ENCODE measurements around the gene C9.

DNA sequence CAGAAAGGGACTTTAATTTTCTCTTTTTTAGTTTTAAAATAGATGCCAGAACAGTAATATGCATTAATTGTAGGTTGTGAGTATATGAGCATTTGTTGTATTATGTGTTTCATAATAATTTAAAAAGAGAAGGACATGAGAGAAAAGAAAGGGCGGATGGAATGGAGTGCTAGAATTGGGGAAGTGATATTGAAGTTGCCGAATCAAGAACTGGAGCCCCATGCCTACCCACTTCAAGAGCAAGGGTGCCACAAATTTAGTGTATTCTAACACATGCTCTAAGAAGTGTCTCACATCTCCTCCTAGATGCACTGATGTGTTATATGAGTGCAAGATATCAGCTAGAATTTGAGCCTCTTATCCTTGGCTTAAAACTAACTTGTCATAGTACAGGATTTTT is 101.3 kb downstream of the C9 start:
- no peak for TF ChIP-seq CTCF (IDR thresholded peaks at IDR 0.05)
- no peak for TF ChIP-seq EZH2 (IDR thresholded peaks at IDR 0.05; ENCODE audit: borderline replicate concordance, insufficient read depth, low read depth, low read length, poor library complexity, severe bottlenecking)
